Astrocyte (in vitro differentiated cells and primary cell): ENCODE results near the gene MRPL22.

Experiments
- EZH2 ChIP-seq: IDR thresholded peaks from 2 replicates; pipeline ENCODE4 v1.6.1; 2012; ENCODE audit warnings: mild to moderate bottlenecking, low read length, inconsistent platforms; ENCODE audit not compliant: insufficient read depth
- TF ChIP-seq, protein P1 (sequence below): IDR thresholded peaks from 2 replicates; pipeline ENCODE4 v1.5.1; 2011; ENCODE audit warnings: low read depth, mild to moderate bottlenecking, inconsistent platforms, low read length, moderate library complexity; ENCODE audit not compliant: insufficient read depth

DNA sequence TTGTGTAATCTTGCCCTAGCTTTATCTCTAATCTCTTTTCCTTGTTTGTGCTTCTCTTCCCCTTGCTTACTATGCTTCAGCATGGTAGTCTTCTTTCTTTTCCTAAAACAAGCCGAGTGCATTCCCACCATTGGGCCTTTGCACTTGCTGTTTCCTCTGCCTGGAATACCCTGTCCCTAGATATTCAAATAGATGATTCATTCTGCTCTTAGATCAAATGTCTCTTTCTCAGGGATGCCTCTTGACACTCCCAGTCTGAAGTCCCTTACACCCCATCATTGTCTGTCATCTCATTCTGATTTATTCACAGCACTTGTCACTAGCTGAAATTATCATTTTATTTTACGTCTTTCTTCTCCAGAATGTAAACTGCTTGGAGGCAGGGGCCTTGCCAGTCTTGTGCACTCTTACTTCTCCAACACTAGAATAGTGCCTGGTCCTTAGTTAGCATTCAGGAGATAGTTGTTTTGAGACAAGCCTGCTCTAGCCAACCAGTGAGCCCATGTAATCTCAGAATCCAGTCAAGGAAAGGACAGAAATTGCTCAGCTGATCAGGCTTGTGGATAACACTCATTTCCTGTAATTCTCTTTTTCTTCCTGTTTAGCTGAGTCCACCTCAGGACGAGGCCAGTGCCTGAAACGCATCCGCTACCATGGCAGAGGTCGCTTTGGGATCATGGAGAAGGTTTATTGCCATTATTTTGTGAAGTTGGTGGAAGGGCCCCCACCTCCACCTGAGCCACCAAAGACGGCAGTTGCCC, 25.4 kb downstream of the MRPL22 start:
- TF ChIP-seq, protein P1, sequence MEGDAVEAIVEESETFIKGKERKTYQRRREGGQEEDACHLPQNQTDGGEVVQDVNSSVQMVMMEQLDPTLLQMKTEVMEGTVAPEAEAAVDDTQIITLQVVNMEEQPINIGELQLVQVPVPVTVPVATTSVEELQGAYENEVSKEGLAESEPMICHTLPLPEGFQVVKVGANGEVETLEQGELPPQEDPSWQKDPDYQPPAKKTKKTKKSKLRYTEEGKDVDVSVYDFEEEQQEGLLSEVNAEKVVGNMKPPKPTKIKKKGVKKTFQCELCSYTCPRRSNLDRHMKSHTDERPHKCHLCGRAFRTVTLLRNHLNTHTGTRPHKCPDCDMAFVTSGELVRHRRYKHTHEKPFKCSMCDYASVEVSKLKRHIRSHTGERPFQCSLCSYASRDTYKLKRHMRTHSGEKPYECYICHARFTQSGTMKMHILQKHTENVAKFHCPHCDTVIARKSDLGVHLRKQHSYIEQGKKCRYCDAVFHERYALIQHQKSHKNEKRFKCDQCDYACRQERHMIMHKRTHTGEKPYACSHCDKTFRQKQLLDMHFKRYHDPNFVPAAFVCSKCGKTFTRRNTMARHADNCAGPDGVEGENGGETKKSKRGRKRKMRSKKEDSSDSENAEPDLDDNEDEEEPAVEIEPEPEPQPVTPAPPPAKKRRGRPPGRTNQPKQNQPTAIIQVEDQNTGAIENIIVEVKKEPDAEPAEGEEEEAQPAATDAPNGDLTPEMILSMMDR: no peak
- TF ChIP-seq EZH2: no peak
